ENCODE data around the gene QTRT2. TPM values are rescaled to one million over a fixed set of nuclear protein-coding genes. Genes with fewer than 3 reads are reported as not detected.

QTRT2 gene
- total and polyA plus RNA-seq, 10 of the 15 experiments (the other 5 are each of a cell fraction or from before 2014, with no cell fraction given), result 17.8 to 42.3 (median 28.7) TPM

GRCh38 chr3:114079761-114080160 lies 23.2 kb downstream of the QTRT2 start:
- no peak overlapping the region for H3K4me2 ChIP-seq (ENCODE audit: control insufficient read depth, insufficient read depth)
- BruUV-seq (replicated peaks), result no TSS peak
- ChIA-PET CTCF (no interaction called here), RAD21 (ENCODE audit: unreplicated experiment) (no interaction called here), SMC1A (ENCODE audit: uncharacterized antibody, unreplicated experiment) (no interaction called here), POLR2A (no interaction called here)
- no peaks in the 10 kb centered on the region for H3K9me3 ChIP-seq (replicated peaks; ENCODE audit: control insufficient read depth, insufficient read depth, low read length)
- no peaks in the 10 kb centered on the region for H3K27me3 ChIP-seq (replicated peaks in 1 of 2; ENCODE audit: control insufficient read depth in 2 of 2, insufficient read depth in 2 of 2, low read length in 1 of 2)
- intact Hi-C loops (cut with micrococcal nuclease; ENCODE audit: unreplicated experiment), result no loop called here
- no peaks in the 10 kb centered on the region for H3K79me2 ChIP-seq (ENCODE audit: control insufficient read depth, insufficient read depth, low read length)
- H3K9ac ChIP-seq (ENCODE audit: control insufficient read depth, insufficient read depth, low read length), result no peak overlapping the region
- DNase-seq (ENCODE audit: low read depth, low spot score) (no peak), ATAC-seq (no peak), FAIRE-seq (no peak)
- H2AFZ ChIP-seq (ENCODE audit: control insufficient read depth, low read depth, low read length), result no peak overlapping the region
- no peak overlapping the region for H3K4me3 ChIP-seq
- in situ Hi-C loops (cut with MboI), result no loop called here
- H3K36me3 ChIP-seq (ENCODE audit: control insufficient read depth in 2 of 2, insufficient read depth in 2 of 2, low read length in 1 of 2), result peaks cover 7 to 36% of the 10 kb centered on the region in 2 experiments
- no peaks in the 10 kb centered on the region for H3K4me1 ChIP-seq (ENCODE audit: control insufficient read depth, insufficient read depth, low read length)
- TF ChIP-seq E2F4 (IDR thresholded peaks at IDR 0.05; ENCODE audit: low read depth, low read length) (no peak), RAD51 (IDR thresholded peaks at IDR 0.05) (no peak), ATF7 (IDR thresholded peaks at IDR 0.05; ENCODE audit: low read depth) (no peak), ELK1 (IDR thresholded peaks at IDR 0.05; ENCODE audit: low read depth, low read length) (no peak), FOXK2 (IDR thresholded peaks at IDR 0.05) (no peak), MLLT1 (IDR thresholded peaks at IDR 0.05) (no peak), ZBTB11 (CRISPR knock-in tag; IDR thresholded peaks at IDR 0.05) (no peak), TARDBP (IDR thresholded peaks at IDR 0.05; ENCODE audit: borderline replicate concordance) (no peak), ZNF24 (IDR thresholded peaks at IDR 0.05) (no peak), NR2C2 (IDR thresholded peaks at IDR 0.05; ENCODE audit: borderline replicate concordance, control insufficient read depth, insufficient read length, low read depth) (no peak), MYB (IDR thresholded peaks at IDR 0.05; ENCODE audit: borderline replicate concordance, low read depth, low read length) (no peak)
- H4K20me1 ChIP-seq (ENCODE audit: control insufficient read depth, insufficient read depth), result no peaks in the 10 kb centered on the region
- WGBS (ENCODE audit: insufficient coverage, insufficient replicate concordance, low lambda C conversion rate, missing lambda C conversion rate), result 86% methylated on average over 5 of the region's 5 CpGs
- H3K27ac ChIP-seq (ENCODE audit: control insufficient read depth, insufficient read depth), result no peak overlapping the region

All from GM12878 (cell line).